ENCODE results near the gene DEGS2. TPM values are rescaled to one million over a fixed set of nuclear protein-coding genes. Genes with fewer than 3 reads are reported as not detected.

DEGS2 gene
- total and polyA plus RNA-seq, 8 donors: 1.2 to 53.0 (median 13.5) TPM

GRCh38 chr14:100155756-100156616, 3.5 kb downstream of the DEGS2 start:
- intact Hi-C loops (cut with DNase I; ENCODE audit: low total_unique reads): no loop called here
- WGBS, 5 donors: 23 to 45% (median 34%) methylated on average over 11 to 12 of the region's 12 CpGs
- peak overlapping the region; percentile 66 to 82 (median 78) for H3K27ac ChIP-seq
- peaks cover 36 to 55% (median 52%) of the 10 kb centered on the region in 4 donors for H3K4me1 ChIP-seq
- DNase-seq: peak in 1 of 2 donors; percentile 68
- peak overlapping the region in 2 of 4 donors; percentile 3 for H3K4me3 ChIP-seq
- H3K9me3 ChIP-seq: peaks cover 7 to 11% (median 10%) of the 10 kb centered on the region in 4 donors
- no peaks in the 10 kb centered on the region for H3K36me3 ChIP-seq
- H3K27me3 ChIP-seq: peaks cover 17 to 61% (median 26%) of the 10 kb centered on the region in 3 donors
- TF ChIP-seq EP300 (IDR thresholded peaks at IDR 0.05) (no peak), CTCF (IDR thresholded peaks at IDR 0.05) (no peak), POLR2A (IDR thresholded peaks at IDR 0.05) (no peak), POLR2AphosphoS5 (IDR thresholded peaks at IDR 0.05) (no peak)

- intact Hi-C loops (cut with DNase I; ENCODE audit: low total_unique reads): no loop called here
- peak overlapping the region in 1 of 4 donors; percentile 3 for H3K4me3 ChIP-seq
- H3K36me3 ChIP-seq: no peaks in the 10 kb centered on the region
- H3K9me3 ChIP-seq: peaks cover 7 to 11% (median 10%) of the 10 kb centered on the region in 4 donors
- peaks cover 11 to 60% (median 20%) of the 10 kb centered on the region in 3 donors for H3K27me3 ChIP-seq
- DNase-seq: peak in 1 of 2 donors; percentile 75
- WGBS, 5 donors: 40 to 63% (median 49%) methylated on average over 8 of the region's 8 CpGs
- peak overlapping the region; percentile 7 to 79 (median 75) for H3K27ac ChIP-seq
- TF ChIP-seq CTCF (IDR thresholded peaks at IDR 0.05): peak in 4 of 7 experiments; percentile 14 to 53 (median 41)
- no peak for TF ChIP-seq POLR2AphosphoS5 (IDR thresholded peaks at IDR 0.05)
- H3K4me1 ChIP-seq: peaks cover 44 to 63% (median 58%) of the 10 kb centered on the region in 4 donors
These were observed 4.3 kb downstream of the DEGS2 start for GRCh38 chr14:100155049-100155621.

- Histone ChIP-seq H3K27ac (no peak overlapping the region), H3K36me3 (no peaks in the 10 kb centered on the region), H3K27me3 (peaks cover 0 to 45% (median 4%) of the 10 kb centered on the region in 3 donors), H3K4me1 (peaks cover 42 to 63% (median 59%) of the 10 kb centered on the region in 4 donors), H3K4me3 (no peak overlapping the region), H3K9me3 (peaks cover 7 to 11% (median 10%) of the 10 kb centered on the region in 4 donors)
- WGBS, 5 donors: 58 to 86% (median 60%) methylated on average over 5 to 6 of the region's 6 CpGs
- no peak for DNase-seq
- intact Hi-C loops (cut with DNase I; ENCODE audit: low total_unique reads): no loop called here
- no peak for TF ChIP-seq POLR2AphosphoS5 (IDR thresholded peaks at IDR 0.05)
- TF ChIP-seq POLR2A (IDR thresholded peaks at IDR 0.05): no peak
- no peak for TF ChIP-seq CTCF (IDR thresholded peaks at IDR 0.05)
- TF ChIP-seq EP300 (IDR thresholded peaks at IDR 0.05): no peak
These were observed 5.9 kb downstream of the DEGS2 start for GRCh38 chr14:100153560-100153959.

GRCh38 chr14:100152091-100152490, 7.4 kb downstream of the DEGS2 start:
- intact Hi-C loops (cut with DNase I; ENCODE audit: low total_unique reads): no loop called here
- no peak overlapping the region for H3K4me3 ChIP-seq
- DNase-seq: no peak
- H3K27ac ChIP-seq: no peak overlapping the region
- 85 to 90% (median 88%) methylated on average over 10 of the region's 10 CpGs for WGBS, 5 donors
- peaks cover 7 to 11% (median 10%) of the 10 kb centered on the region in 4 donors for H3K9me3 ChIP-seq
- no peaks in the 10 kb centered on the region for H3K36me3 ChIP-seq
- H3K4me1 ChIP-seq: peaks cover 40 to 65% (median 64%) of the 10 kb centered on the region in 4 donors
- H3K27me3 ChIP-seq: peaks cover 0 to 30% (median 0%) of the 10 kb centered on the region in 3 donors
- TF ChIP-seq EP300 (IDR thresholded peaks at IDR 0.05) (no peak), CTCF (IDR thresholded peaks at IDR 0.05) (no peak), POLR2A (IDR thresholded peaks at IDR 0.05) (no peak), POLR2AphosphoS5 (IDR thresholded peaks at IDR 0.05) (no peak)
